ENCODE measurements around the gene C2CD4C.

Gene C2CD4C

GRCh38 chr19:369256-369655 is 39.7 kb downstream of the C2CD4C start:
- TF ChIP-seq CTCF (IDR thresholded peaks at IDR 0.05; ENCODE audit: borderline replicate concordance, insufficient read depth, low read depth, low read length): no peak
- H3K4me3 ChIP-seq (ENCODE audit: low read depth, low read length): no peak overlapping the region

GRCh38 chr19:368630-369024 is 40.3 kb downstream of the C2CD4C start:
- TF ChIP-seq CTCF (IDR thresholded peaks at IDR 0.05; ENCODE audit: borderline replicate concordance, insufficient read depth, low read depth, low read length): no peak
- H3K4me3 ChIP-seq (ENCODE audit: low read depth, low read length): no peak overlapping the region

- no peak for TF ChIP-seq CTCF (IDR thresholded peaks at IDR 0.05; ENCODE audit: borderline replicate concordance, insufficient read depth, low read depth, low read length)
- no peak overlapping the region for H3K4me3 ChIP-seq (ENCODE audit: low read depth, low read length)
These were observed 40.9 kb downstream of the C2CD4C start for GRCh38 chr19:367963-368629.

- TF ChIP-seq CTCF (IDR thresholded peaks at IDR 0.05; ENCODE audit: borderline replicate concordance, insufficient read depth, low read depth, low read length): no peak
- H3K4me3 ChIP-seq (ENCODE audit: low read depth, low read length): no peak overlapping the region
These were observed 41.4 kb downstream of the C2CD4C start for GRCh38 chr19:367561-367960.

GRCh38 chr19:366951-367350 is 42.0 kb downstream of the C2CD4C start:
- no peak overlapping the region for H3K4me3 ChIP-seq (ENCODE audit: low read depth, low read length)
- TF ChIP-seq CTCF (IDR thresholded peaks at IDR 0.05; ENCODE audit: borderline replicate concordance, insufficient read depth, low read depth, low read length): no peak

- TF ChIP-seq CTCF (IDR thresholded peaks at IDR 0.05; ENCODE audit: borderline replicate concordance, insufficient read depth, low read depth, low read length): no peak
- H3K4me3 ChIP-seq (ENCODE audit: low read depth, low read length): no peak overlapping the region
These were observed 42.7 kb downstream of the C2CD4C start for GRCh38 chr19:366205-366783.
